GM12878 (cell line): ENCODE data around the gene ZNF878. TPM values are rescaled to one million over a fixed set of nuclear protein-coding genes. Genes with fewer than 3 reads are reported as not detected.

Source experiments
- ATAC-seq: fragments of 200-7000 bp; cut with Tn5 transposase; 3 replicates; pipeline ENCODE4 v1.9.1; 2020; ENCODE audit warnings: mild to moderate bottlenecking, moderate library complexity
- BruUV-seq: library from RNA; stranded (reverse); fragments of 400-500 nt; replicated peaks from 2 replicates; lab custom pipeline; 2021; lab: Mats Ljungman, UMichigan
- CTCF ChIA-PET: fragments of 300-600 bp; sonication (Branson Sonifier 250); formaldehyde crosslinking; extraction: SDS; loops from one replicate; lab custom pipeline; 2021; ENCODE audit warnings: inconsistent platforms; lab: Yijun Ruan, JAX
- POLR2A ChIA-PET: fragments of 350-600 bp; formaldehyde crosslinking; extraction: SDS; loops from one replicate; lab custom pipeline; 2021; ENCODE audit warnings: inconsistent platforms; lab: Charles Lee
- RAD21 ChIA-PET: fragments of 300-600 bp; sonication (Branson Sonifier 250); formaldehyde crosslinking; loops from one replicate; lab custom pipeline; 2023; ENCODE audit warnings: antibody characterized with exemption; ENCODE audit not compliant: unreplicated experiment; lab: Charles Lee
- SMC1A ChIA-PET: fragments of 300-600 bp; sonication (Branson Sonifier 250); formaldehyde crosslinking; loops from one replicate; lab custom pipeline; 2023; ENCODE audit not compliant: unreplicated experiment, uncharacterized antibody; lab: Charles Lee
- DNase-seq: peaks from one replicate; pipeline ENCODE4 v3.0.0-alpha.2; 2011; ENCODE audit warnings: low read depth, low spot score
- FAIRE-seq: peaks from 3 replicates; lab custom pipeline; 2011; peaks lifted over from hg19 to GRCh38; lab: Jason Lieb, UNC
- H2AFZ ChIP-seq: 2 replicates; pipeline ENCODE4 v1.6.0; 2011; ENCODE audit warnings: low read depth, low read length, control low read depth; ENCODE audit not compliant: control insufficient read depth
- H3K27ac ChIP-seq: 2 replicates; pipeline ENCODE4 v1.5.1; 2011; ENCODE audit warnings: control low read depth; ENCODE audit not compliant: control insufficient read depth, insufficient read depth
- H3K27me3 ChIP-seq, 2 experiments: replicated peaks in 1 of 2; 2 replicates each; pipeline versions ENCODE4 v1.6.0 to v1.6.1; 2011; ENCODE audit warnings: low read length in 1 of 2; ENCODE audit not compliant: control insufficient read depth in 2 of 2, insufficient read depth in 2 of 2
- H3K36me3 ChIP-seq, 2 experiments: 2 replicates each; pipeline ENCODE4 v1.5.1; 2011; ENCODE audit warnings: low read length in 1 of 2; ENCODE audit not compliant: control insufficient read depth in 2 of 2, insufficient read depth in 2 of 2
- H3K4me1 ChIP-seq: 2 replicates; pipeline ENCODE4 v1.6.1; 2011; ENCODE audit warnings: mild to moderate bottlenecking, low read length, moderate library complexity, mixed read lengths; ENCODE audit not compliant: control insufficient read depth, insufficient read depth
- H3K4me2 ChIP-seq: 2 replicates; pipeline ENCODE4 v1.6.0; 2011; ENCODE audit warnings: control low read depth; ENCODE audit not compliant: control insufficient read depth, insufficient read depth
- H3K4me3 ChIP-seq: fragments of 200-600 bp; sonication (generic); 2 replicates; pipeline ENCODE4 v1.5.1; 2016
- H3K79me2 ChIP-seq: 2 replicates; pipeline ENCODE4 v1.6.0; 2011; ENCODE audit warnings: low read length; ENCODE audit not compliant: control insufficient read depth, insufficient read depth
- H3K9ac ChIP-seq: 2 replicates; pipeline ENCODE4 v1.8.0; 2011; ENCODE audit warnings: low read length, control low read depth, mixed read lengths; ENCODE audit not compliant: control insufficient read depth, insufficient read depth
- H3K9me3 ChIP-seq: replicated peaks from 3 replicates; pipeline ENCODE4 v1.5.1; 2011; ENCODE audit warnings: mild to moderate bottlenecking, low read length; ENCODE audit not compliant: control insufficient read depth, insufficient read depth
- H4K20me1 ChIP-seq: 2 replicates; pipeline ENCODE4 v1.6.0; 2011; ENCODE audit not compliant: control insufficient read depth, insufficient read depth
- BACH1 ChIP-seq: fragments of 450-650 bp; IDR thresholded peaks from 2 replicates; pipeline ENCODE4 v1.6.1; 2017; ENCODE audit warnings: mild to moderate bottlenecking, borderline replicate concordance
- BCLAF1 ChIP-seq: fragments of 450-650 bp; IDR thresholded peaks from 2 replicates; pipeline ENCODE4 v1.6.1; 2017; ENCODE audit warnings: antibody characterized with exemption, mild to moderate bottlenecking, moderate library complexity
- BRCA1 ChIP-seq: IDR thresholded peaks from 2 replicates; pipeline ENCODE4 v1.6.1; 2011; ENCODE audit warnings: low read depth, low read length, improper control_type of control experiment
- CREM ChIP-seq: IDR thresholded peaks from 2 replicates; pipeline ENCODE4 v1.6.1; 2014; ENCODE audit warnings: antibody characterized with exemption, low read depth
- EGR1 ChIP-seq, 2 experiments: IDR thresholded peaks; 1 replicate in 1 of 2; 2 replicates in 1 of 2; pipeline ENCODE4 v1.6.1; 2011 to 2012; ENCODE audit warnings: low read depth in 2 of 2, low read length in 2 of 2, borderline replicate concordance in 1 of 2, mild to moderate bottlenecking in 1 of 2, moderate library complexity in 1 of 2
- EP300 ChIP-seq, 2 experiments: fragments of 150-350 bp in 1 of 2; IDR thresholded peaks; 2 replicates each; pipeline ENCODE4 v1.6.1; 2011 to 2012; ENCODE audit warnings: low read depth in 2 of 2, low read length in 2 of 2, borderline replicate concordance in 1 of 2, improper control_type of control experiment in 1 of 2, inconsistent platforms in 1 of 2; ENCODE audit not compliant: control insufficient read depth in 1 of 2
- EZH2 ChIP-seq: IDR thresholded peaks from 2 replicates; pipeline ENCODE4 v1.6.1; 2012; ENCODE audit warnings: low read depth, mild to moderate bottlenecking, control low read depth, inconsistent platforms, low read length, borderline replicate concordance; ENCODE audit not compliant: control insufficient read depth
- HDGF ChIP-seq: fragments of 450-650 bp; IDR thresholded peaks from 2 replicates; pipeline ENCODE4 v1.6.1; 2016; ENCODE audit warnings: antibody characterized with exemption
- IRF3 ChIP-seq: fragments of 450-650 bp; IDR thresholded peaks from 2 replicates; pipeline ENCODE4 v1.6.1; 2014; ENCODE audit warnings: mild to moderate bottlenecking
- MEF2A ChIP-seq: IDR thresholded peaks from 2 replicates; pipeline ENCODE4 v1.6.1; 2011; ENCODE audit warnings: low read depth, mild to moderate bottlenecking, low read length, moderate library complexity; ENCODE audit not compliant: insufficient read depth
- NBN ChIP-seq: fragments of 450-650 bp; IDR thresholded peaks from 2 replicates; pipeline ENCODE4 v1.6.1; 2016
- NFXL1 ChIP-seq: fragments of 450-650 bp; IDR thresholded peaks from 2 replicates; pipeline ENCODE4 v1.6.1; 2017; ENCODE audit warnings: antibody characterized with exemption, mild to moderate bottlenecking, borderline replicate concordance
- PML ChIP-seq: IDR thresholded peaks from 2 replicates; pipeline ENCODE4 v1.6.1; 2012; ENCODE audit warnings: low read length, inconsistent platforms
- POLR2AphosphoS2 ChIP-seq: IDR thresholded peaks from 2 replicates; pipeline ENCODE4 v1.6.1; 2011; ENCODE audit warnings: low read depth, mild to moderate bottlenecking, low read length, improper control_type of control experiment, moderate library complexity
- REST ChIP-seq: IDR thresholded peaks from 2 replicates; pipeline ENCODE4 v1.6.1; 2012; ENCODE audit warnings: mild to moderate bottlenecking, low read depth, low read length
- RUNX3 ChIP-seq: IDR thresholded peaks from 2 replicates; pipeline ENCODE4 v1.6.1; 2012; ENCODE audit warnings: low read length, inconsistent platforms
- SP1 ChIP-seq: IDR thresholded peaks from one replicate; pipeline ENCODE4 v1.6.1; 2011; ENCODE audit warnings: low read depth, low read length
- SUZ12 ChIP-seq: fragments of 200-600 bp; sonication (generic); IDR thresholded peaks from one replicate; pipeline ENCODE4 v1.6.1; 2018; ENCODE audit warnings: antibody characterized with exemption, mild to moderate bottlenecking; ENCODE audit not compliant: unreplicated experiment
- ZBED1 ChIP-seq: IDR thresholded peaks from 2 replicates; pipeline ENCODE4 v1.6.1; 2016; ENCODE audit warnings: borderline replicate concordance
- WGBS: methylation state at CpG from one replicate; pipeline ENCODE4 v1.1.6; 2016; ENCODE audit warnings: low lambda C conversion rate; ENCODE audit not compliant: insufficient replicate concordance, insufficient coverage; ENCODE audit errors: missing lambda C conversion rate; 5-methylcytosine and 5-hydroxymethylcytosine counted together
- in situ Hi-C: fragments of 300-500 bp; cut with MboI; formaldehyde crosslinking; loops from 9 replicates; pipeline ENCODE4 v1.14.3; 2018; ENCODE audit warnings: mixed read lengths
- intact Hi-C: fragments of 100-400 bp; cut with micrococcal nuclease; formaldehyde crosslinking; loops from one replicate; pipeline ENCODE4 v1.14.2; 2022; ENCODE audit not compliant: unreplicated experiment
- polyA plus RNA-seq, 11 experiments: library from polyadenylated mRNA; depleted of rRNA in 4 of 11; unstranded in 6 of 11; stranded (reverse) in 5 of 11; fragments of >200 nt; fragmentation: Nextera tagmentation in 4 of 11; fragmentation: Illumina TruSeq in 1 of 11; extraction: Ambion mirVana in 4 of 11; extraction: Trizol in 1 of 11; gene quantifications; 1 replicate in 1 of 11; 2 replicates in 10 of 11; pipeline versions ENCODE4 v1.2.1 to v1.2.3, GENCODE V29; 2011 to 2016; ENCODE audit warnings: inconsistent platforms in 2 of 11, missing spikeins in 2 of 11, low read depth in 1 of 11
- total RNA-seq, 4 experiments: library from RNA; depleted of rRNA in 3 of 4; stranded (reverse); fragments of >200 nt in 3 of 4; fragmentation: Illumina TruSeq in 1 of 4; extraction: Trizol in 1 of 4; gene quantifications; 2 replicates each; pipeline versions ENCODE4 v1.2.1 to v1.2.3, GENCODE V29; 2013 to 2021

ZNF878 gene
- total and polyA plus RNA-seq, 10 of the 15 experiments (the other 5 are each of a cell fraction or from before 2014, with no cell fraction given), result 0.24 to 1.3 (median 0.71) TPM

- no peaks in the 10 kb centered on the region for H3K4me1 ChIP-seq
- intact Hi-C loops (no loop called here), in situ Hi-C loops (no loop called here)
- no peak overlapping the region for H3K27ac ChIP-seq
- RAD21 ChIA-PET, result no interaction called here
- no peak overlapping the region for H3K9ac ChIP-seq
- no peaks in the 10 kb centered on the region for H3K27me3 ChIP-seq
- no TSS peak for BruUV-seq
- H2AFZ ChIP-seq, result no peak overlapping the region
- ATAC-seq, result no peak
- no peaks in the 10 kb centered on the region for H4K20me1 ChIP-seq
- CTCF ChIA-PET, result no interaction called here
- H3K36me3 ChIP-seq, result peaks cover 0 to 3% of the 10 kb centered on the region in 2 experiments; a peak in 2 of 4 replicates
- peaks cover 33% of the 10 kb centered on the region for H3K9me3 ChIP-seq
- POLR2A ChIA-PET, result no interaction called here
- H3K4me2 ChIP-seq, result no peak overlapping the region
- no peak for FAIRE-seq
- SMC1A ChIA-PET, result interaction anchor here (0.6 kb wide), 1 partner anchor 9 kb away, joined by 3 read pairs; no protein-coding TSS in a partner anchor
- TF ChIP-seq BRCA1 (no peak), REST (no peak), NFXL1 (no peak), BACH1 (no peak), MEF2A (no peak), ZBED1 (no peak), EP300 (IDR thresholded peaks at IDR 0.05; ENCODE audit: borderline replicate concordance in 1 of 2, control insufficient read depth in 1 of 2, low read depth in 2 of 2, low read length in 2 of 2) (no peak), RUNX3 (no peak), IRF3 (no peak), HDGF (no peak), PML (no peak), POLR2AphosphoS2 (no peak), SP1 (no peak), BCLAF1 (no peak), EZH2 (no peak), NBN (no peak), EGR1 (IDR thresholded peaks at IDR 0.05; ENCODE audit: borderline replicate concordance in 1 of 2, low read depth in 2 of 2, low read length in 2 of 2) (no peak), CREM (no peak), SUZ12 (no peak)
- DNase-seq, result no peak
- H3K4me3 ChIP-seq, result no peak overlapping the region
- WGBS, result 100% methylated on average over 2 of the region's 2 CpGs
- peaks cover 1% of the 10 kb centered on the region; the same call in 1 of the 2 replicates for H3K79me2 ChIP-seq
Measured at GRCh38 chr19:12047868-12048267, 4.9 kb downstream of the ZNF878 start.
